Activated CD8-positive, alpha-beta memory T cell treated with anti-CD3 and anti-CD28 coated beads for 36 hours (primary cell): Measurements from ENCODE around the gene PNPLA5. TPM values are rescaled to one million over a fixed set of nuclear protein-coding genes. Genes with fewer than 3 reads are reported as not detected.

ENCODE experiments used
- CTCF ChIA-PET: fragments of 350-600 bp; sonication (Branson Sonifier 250); formaldehyde crosslinking; loops from one replicate; lab custom pipeline; 2021; ENCODE audit warnings: antibody characterized with exemption; lab: Charles Lee
- POLR2A ChIA-PET: fragments of 350-600 bp; sonication (Branson Sonifier 250); formaldehyde crosslinking; loops from one replicate; lab custom pipeline; 2021; ENCODE audit warnings: antibody characterized with exemption; lab: Charles Lee
- total RNA-seq, 2 experiments: library from RNA; stranded (reverse); gene quantifications; one replicate each; pipeline ENCODE4 v1.2.3, GENCODE V29; 2021

The PNPLA5 gene
- total RNA-seq, 2 experiments from 2014 or later = not detected

- ChIA-PET POLR2A (no interaction called here), CTCF (no interaction called here)
Measured at GRCh38 chr22:43847376-43848289, 44.2 kb downstream of the PNPLA5 start.

- ChIA-PET CTCF (no interaction called here), POLR2A (no interaction called here)
Measured at GRCh38 chr22:43846966-43847365, 44.8 kb downstream of the PNPLA5 start.

GRCh38 chr22:43845981-43846380, 45.8 kb downstream of the PNPLA5 start:
- ChIA-PET CTCF (no interaction called here), POLR2A (no interaction called here)

GRCh38 chr22:43844560-43845545, 47.0 kb downstream of the PNPLA5 start:
- CTCF ChIA-PET = no interaction called here
- POLR2A ChIA-PET = no interaction called here

- CTCF ChIA-PET = no interaction called here
Measured at GRCh38 chr22:43843783-43844530, 47.9 kb downstream of the PNPLA5 start.

GRCh38 chr22:43841742-43842141, 50.1 kb downstream of the PNPLA5 start:
- ChIA-PET CTCF (no interaction called here), POLR2A (no interaction called here)

More at GRCh38 chr22:43843783-43844530, 47.9 kb downstream of the PNPLA5 start:
- POLR2A ChIA-PET = no interaction called here

- ChIA-PET CTCF (no interaction called here), POLR2A (no interaction called here)
Measured at GRCh38 chr22:43840851-43841250, 51.0 kb downstream of the PNPLA5 start.

GRCh38 chr22:43840431-43840830, 51.4 kb downstream of the PNPLA5 start:
- ChIA-PET POLR2A (no interaction called here), CTCF (no interaction called here)

GRCh38 chr22:43839781-43840180, 52.0 kb downstream of the PNPLA5 start:
- POLR2A ChIA-PET = no interaction called here

GRCh38 chr22:43838571-43839307, 53.1 kb downstream of the PNPLA5 start:
- POLR2A ChIA-PET = no interaction called here

More at GRCh38 chr22:43839781-43840180, 52.0 kb downstream of the PNPLA5 start:
- CTCF ChIA-PET = no interaction called here

GRCh38 chr22:43838161-43838560, 53.7 kb downstream of the PNPLA5 start:
- CTCF ChIA-PET = no interaction called here
- POLR2A ChIA-PET = no interaction called here

More at GRCh38 chr22:43838571-43839307, 53.1 kb downstream of the PNPLA5 start:
- CTCF ChIA-PET = no interaction called here

GRCh38 chr22:43837666-43838065, 54.1 kb downstream of the PNPLA5 start:
- POLR2A ChIA-PET = no interaction called here
- CTCF ChIA-PET = no interaction called here

GRCh38 chr22:43835736-43836135, 56.1 kb downstream of the PNPLA5 start:
- ChIA-PET CTCF (no interaction called here), POLR2A (no interaction called here)

GRCh38 chr22:43835166-43835565, 56.6 kb downstream of the PNPLA5 start:
- POLR2A ChIA-PET = no interaction called here
- CTCF ChIA-PET = no interaction called here

GRCh38 chr22:43833286-43834240, 58.2 kb downstream of the PNPLA5 start:
- ChIA-PET CTCF (no interaction called here), POLR2A (no interaction called here)

- CTCF ChIA-PET = no interaction called here
- POLR2A ChIA-PET = no interaction called here
Measured at GRCh38 chr22:43832393-43833265, 59.2 kb downstream of the PNPLA5 start.
